ENCODE data around the gene OR10G3.

The OR10G3 gene

DNA sequence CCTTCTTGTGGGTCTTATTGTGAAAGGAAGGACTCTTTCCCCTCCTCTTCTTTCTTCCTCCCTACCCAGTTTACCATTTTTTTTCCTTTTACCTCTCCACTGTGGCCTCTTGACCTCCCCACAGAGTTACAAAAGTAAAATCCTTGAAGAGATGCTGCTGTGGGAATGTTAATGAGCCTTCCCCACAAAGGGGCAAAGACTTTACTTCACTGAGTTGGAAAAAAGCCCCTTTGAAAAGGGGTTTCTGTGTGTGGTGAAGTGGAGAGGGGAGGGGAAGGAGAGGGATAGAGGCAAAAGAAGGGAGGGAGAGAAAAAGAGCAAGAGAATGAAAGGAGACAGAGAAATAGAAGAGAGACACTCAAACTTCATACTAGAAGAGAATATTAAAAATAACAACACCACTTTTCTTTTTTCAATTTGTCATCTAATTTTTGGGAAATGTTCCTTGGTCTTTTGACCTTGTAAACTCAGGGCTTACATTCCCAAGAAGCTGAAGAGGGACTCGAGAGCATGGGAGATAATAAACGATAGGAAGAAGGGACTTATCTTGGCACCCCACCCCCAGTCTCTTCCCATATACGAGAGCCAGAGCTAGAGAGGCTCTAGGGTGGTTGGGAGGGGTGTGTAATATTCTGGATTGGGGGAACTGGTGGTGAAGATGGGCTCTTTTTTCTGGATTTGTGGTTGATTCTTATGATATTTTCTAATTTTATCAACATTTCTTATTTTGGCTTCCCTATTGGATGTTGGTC lies 40.5 kb downstream of the OR10G3 start:
- Histone ChIP-seq H3K4me1 (no peaks in the 10 kb centered on the region), H3K36me3 (no peaks in the 10 kb centered on the region), H3K27me3 (peaks cover 40% of the 10 kb centered on the region), H3K9me3 (no peaks in the 10 kb centered on the region), H3K4me3 (ENCODE audit: low read depth, low read length) (no peak overlapping the region)
- DNase-seq = no peak
- TF ChIP-seq, protein P1, sequence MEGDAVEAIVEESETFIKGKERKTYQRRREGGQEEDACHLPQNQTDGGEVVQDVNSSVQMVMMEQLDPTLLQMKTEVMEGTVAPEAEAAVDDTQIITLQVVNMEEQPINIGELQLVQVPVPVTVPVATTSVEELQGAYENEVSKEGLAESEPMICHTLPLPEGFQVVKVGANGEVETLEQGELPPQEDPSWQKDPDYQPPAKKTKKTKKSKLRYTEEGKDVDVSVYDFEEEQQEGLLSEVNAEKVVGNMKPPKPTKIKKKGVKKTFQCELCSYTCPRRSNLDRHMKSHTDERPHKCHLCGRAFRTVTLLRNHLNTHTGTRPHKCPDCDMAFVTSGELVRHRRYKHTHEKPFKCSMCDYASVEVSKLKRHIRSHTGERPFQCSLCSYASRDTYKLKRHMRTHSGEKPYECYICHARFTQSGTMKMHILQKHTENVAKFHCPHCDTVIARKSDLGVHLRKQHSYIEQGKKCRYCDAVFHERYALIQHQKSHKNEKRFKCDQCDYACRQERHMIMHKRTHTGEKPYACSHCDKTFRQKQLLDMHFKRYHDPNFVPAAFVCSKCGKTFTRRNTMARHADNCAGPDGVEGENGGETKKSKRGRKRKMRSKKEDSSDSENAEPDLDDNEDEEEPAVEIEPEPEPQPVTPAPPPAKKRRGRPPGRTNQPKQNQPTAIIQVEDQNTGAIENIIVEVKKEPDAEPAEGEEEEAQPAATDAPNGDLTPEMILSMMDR (IDR thresholded peaks at IDR 0.05; ENCODE audit: low read depth, low read length) = no peak

DNA sequence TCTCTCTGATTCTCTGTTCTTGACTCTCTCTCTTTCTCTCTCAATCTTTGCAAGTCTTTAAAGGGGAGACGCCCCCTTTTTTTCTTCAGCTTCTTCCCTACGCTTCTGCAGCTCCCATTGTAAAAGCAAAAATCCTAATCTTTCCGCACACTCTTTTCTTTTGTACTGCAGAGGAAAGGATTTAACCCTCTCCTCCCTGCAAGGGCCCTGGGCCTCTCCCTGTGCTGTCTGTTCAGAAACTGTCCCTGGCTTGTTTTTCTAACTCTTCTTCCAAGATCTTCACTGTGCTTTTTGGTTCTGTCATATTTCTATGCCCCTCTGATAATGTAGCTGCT lies 42.8 kb downstream of the OR10G3 start:
- no peaks in the 10 kb centered on the region for H3K36me3 ChIP-seq
- H3K27me3 ChIP-seq = peaks cover 55% of the 10 kb centered on the region
- DNase-seq = no peak
- no peaks in the 10 kb centered on the region for H3K4me1 ChIP-seq
- H3K4me3 ChIP-seq (ENCODE audit: low read depth, low read length) = no peak overlapping the region
- H3K9me3 ChIP-seq = no peaks in the 10 kb centered on the region
- TF ChIP-seq, protein P1 (IDR thresholded peaks at IDR 0.05; ENCODE audit: low read depth, low read length) = no peak

DNA sequence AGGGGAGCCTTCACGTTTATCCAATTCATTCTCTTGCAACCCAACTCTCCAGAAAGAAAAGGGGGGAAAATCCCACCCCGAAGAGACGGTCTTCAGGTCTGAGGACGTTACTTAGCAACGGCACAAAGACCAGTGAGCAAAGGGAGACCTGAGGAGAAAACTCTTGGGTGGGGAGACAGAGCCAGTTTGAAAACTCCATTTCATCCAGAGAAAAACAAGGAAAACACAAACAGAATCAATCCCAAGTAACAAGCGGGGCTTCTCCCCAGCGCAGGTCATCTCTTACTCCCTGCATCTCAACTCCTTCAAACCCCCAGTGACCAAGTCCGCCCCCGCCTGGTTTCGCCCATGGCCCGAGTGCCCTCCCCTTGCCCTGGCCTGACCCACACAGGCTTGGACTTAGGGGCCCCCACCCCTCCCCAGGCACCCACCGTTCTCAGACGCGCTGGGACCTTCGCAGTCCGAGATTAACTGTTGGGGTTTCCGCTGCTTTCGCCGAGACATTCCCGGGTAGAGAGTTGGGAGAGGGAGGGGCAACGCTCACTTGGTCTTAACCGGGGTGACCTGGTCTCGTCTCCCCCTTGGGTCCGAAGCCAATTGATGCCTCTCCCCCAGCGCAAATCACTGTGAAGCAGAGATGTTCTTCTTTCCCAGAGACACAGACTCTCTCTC lies 43.3 kb downstream of the OR10G3 start:
- Histone ChIP-seq H3K4me1 (no peaks in the 10 kb centered on the region), H3K36me3 (no peaks in the 10 kb centered on the region), H3K27me3 (peaks cover 55% of the 10 kb centered on the region), H3K9me3 (no peaks in the 10 kb centered on the region), H3K4me3 (ENCODE audit: low read depth, low read length) (no peak overlapping the region)
- TF ChIP-seq, protein P1 (IDR thresholded peaks at IDR 0.05; ENCODE audit: low read depth, low read length) = no peak
- no peak for DNase-seq

DNA sequence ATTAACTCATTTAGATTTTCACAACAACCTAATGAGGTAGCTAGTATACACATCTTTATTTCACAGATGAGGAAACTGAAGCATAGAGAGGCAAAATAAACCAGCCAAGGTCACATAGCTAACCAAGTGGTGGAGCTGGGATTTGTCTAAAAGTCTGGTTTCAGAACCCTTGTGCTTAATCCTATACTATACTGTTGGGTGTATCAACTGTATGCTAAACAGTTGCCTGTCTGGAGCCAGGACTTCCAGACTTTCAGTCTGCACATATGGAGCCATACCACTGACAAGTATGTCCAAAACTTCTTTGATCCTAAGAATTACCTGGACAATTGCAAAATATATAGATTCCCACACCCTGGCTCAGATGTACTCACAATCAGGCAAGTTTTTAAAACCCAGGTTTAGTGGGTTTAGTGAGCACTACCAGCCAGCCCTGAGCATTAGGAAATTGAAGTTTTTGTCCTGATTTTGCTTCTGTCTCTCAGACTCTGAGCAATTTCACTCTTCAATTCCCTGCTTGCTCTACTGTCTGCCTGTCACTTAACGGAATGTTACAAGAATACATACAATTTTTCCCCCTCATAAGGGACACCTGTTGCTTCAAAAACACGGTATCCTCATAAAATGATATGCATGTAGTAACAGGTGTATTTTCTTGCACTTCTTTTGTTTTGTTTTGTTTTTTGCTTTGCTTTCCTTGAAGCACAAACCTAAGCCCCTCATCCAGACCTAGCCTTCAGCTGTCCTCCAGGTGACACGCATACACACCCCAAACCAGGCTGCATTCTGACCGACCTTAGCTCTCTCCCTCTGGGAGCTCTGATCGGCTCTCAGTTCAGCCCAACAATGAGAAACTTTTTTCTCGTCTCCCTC lies 44.1 kb downstream of the OR10G3 start:
- peaks cover 58% of the 10 kb centered on the region for H3K27me3 ChIP-seq
- no peaks in the 10 kb centered on the region for H3K36me3 ChIP-seq
- H3K4me1 ChIP-seq = no peaks in the 10 kb centered on the region
- TF ChIP-seq, protein P1 (IDR thresholded peaks at IDR 0.05; ENCODE audit: low read depth, low read length) = no peak
- H3K4me3 ChIP-seq (ENCODE audit: low read depth, low read length) = no peak overlapping the region
- no peak for DNase-seq
- no peaks in the 10 kb centered on the region for H3K9me3 ChIP-seq

DNA sequence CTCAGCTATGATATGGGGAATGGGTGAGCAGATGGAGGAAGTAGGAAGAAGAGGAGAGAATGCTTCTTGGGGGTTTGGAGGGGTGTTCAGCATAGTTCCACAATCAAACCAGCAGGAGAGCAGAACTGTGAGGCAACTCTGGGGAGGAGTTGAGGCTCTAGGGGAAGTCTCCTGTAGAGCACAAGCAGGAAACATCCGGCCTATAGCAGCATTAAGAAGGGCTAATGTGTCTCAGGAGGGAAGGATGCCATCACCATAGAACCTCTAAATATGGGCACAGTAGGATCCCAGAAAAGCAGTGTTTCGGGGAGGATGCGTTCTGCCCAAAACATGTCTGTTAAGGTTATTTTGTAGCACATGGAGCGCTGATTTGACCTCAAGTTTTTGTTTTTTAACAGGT lies 45.3 kb downstream of the OR10G3 start:
- H3K9me3 ChIP-seq = no peaks in the 10 kb centered on the region
- no peaks in the 10 kb centered on the region for H3K36me3 ChIP-seq
- no peaks in the 10 kb centered on the region for H3K4me1 ChIP-seq
- DNase-seq = no peak
- TF ChIP-seq, protein P1 (IDR thresholded peaks at IDR 0.05; ENCODE audit: low read depth, low read length) = no peak
- H3K27me3 ChIP-seq = peaks cover 63% of the 10 kb centered on the region
- H3K4me3 ChIP-seq (ENCODE audit: low read depth, low read length) = no peak overlapping the region

Data from BE2C (cell line).